HEK293T (cell line): ENCODE data around the gene STAC2.

Experiments used
- CTCF ChIA-PET: fragments of 350-600 bp; formaldehyde crosslinking; extraction: SDS; loops from one replicate; lab custom pipeline; 2021; ENCODE audit warnings: antibody characterized with exemption, inconsistent platforms; lab: Yijun Ruan, JAX
- POLR2A ChIA-PET: fragments of 350-600 bp; formaldehyde crosslinking; extraction: SDS; loops from one replicate; lab custom pipeline; 2020; ENCODE audit warnings: antibody characterized with exemption, inconsistent platforms; lab: Yijun Ruan, JAX
- DNase-seq: peaks from one replicate; pipeline ENCODE4 v3.0.0; 2012; ENCODE audit warnings: mixed read lengths; ENCODE audit errors: extremely low spot score
- ARNT ChIP-seq: fragments of 450-650 bp; IDR thresholded peaks from 2 replicates; pipeline ENCODE4 v1.6.1; 2017; ENCODE audit warnings: mild to moderate bottlenecking
- BHLHE40 ChIP-seq: fragments of 450-650 bp; IDR thresholded peaks from 2 replicates; pipeline ENCODE4 v1.6.1; 2016; ENCODE audit warnings: mild to moderate bottlenecking, moderate library complexity, borderline replicate concordance
- CTBP1 ChIP-seq: fragments of 450-650 bp; IDR thresholded peaks from 2 replicates; pipeline ENCODE4 v1.6.1; 2016; ENCODE audit warnings: borderline replicate concordance
- ELF4 ChIP-seq: fragments of 450-650 bp; IDR thresholded peaks from 2 replicates; pipeline ENCODE4 v1.6.1; 2017; ENCODE audit warnings: antibody characterized with exemption
- FOXA1 ChIP-seq: fragments of 450-650 bp; IDR thresholded peaks from 2 replicates; pipeline ENCODE4 v1.6.1; 2016; ENCODE audit warnings: mild to moderate bottlenecking
- FOXK2 ChIP-seq: fragments of 450-650 bp; IDR thresholded peaks from 2 replicates; pipeline ENCODE4 v1.6.1; 2016; ENCODE audit warnings: mild to moderate bottlenecking
- FOXM1 ChIP-seq: fragments of 450-650 bp; IDR thresholded peaks from 2 replicates; pipeline ENCODE4 v1.6.1; 2017; ENCODE audit warnings: mild to moderate bottlenecking, borderline replicate concordance
- HDGF ChIP-seq: fragments of 450-650 bp; IDR thresholded peaks from 2 replicates; pipeline ENCODE4 v1.6.1; 2017; ENCODE audit warnings: antibody characterized with exemption, borderline replicate concordance
- L3MBTL2 ChIP-seq: fragments of 450-650 bp; conservative IDR thresholded peaks from 2 replicates; pipeline ENCODE4 v1.6.1; 2016; ENCODE audit warnings: mild to moderate bottlenecking
- LEF1 ChIP-seq: fragments of 450-650 bp; IDR thresholded peaks from 2 replicates; pipeline ENCODE4 v1.6.1; 2017; ENCODE audit warnings: mild to moderate bottlenecking, borderline replicate concordance
- NFRKB ChIP-seq: fragments of 450-650 bp; IDR thresholded peaks from 2 replicates; pipeline ENCODE4 v1.6.1; 2016; ENCODE audit warnings: mild to moderate bottlenecking, moderate library complexity
- SP1 ChIP-seq: fragments of 450-650 bp; IDR thresholded peaks from 2 replicates; pipeline ENCODE4 v1.6.1; 2017
- SUZ12 ChIP-seq: fragments of 450-650 bp; IDR thresholded peaks from 2 replicates; pipeline ENCODE4 v1.6.1; 2016; ENCODE audit warnings: mild to moderate bottlenecking
- TARDBP ChIP-seq: fragments of 450-650 bp; IDR thresholded peaks from 2 replicates; pipeline ENCODE4 v1.6.1; 2016
- ZNF384 ChIP-seq: fragments of 450-650 bp; IDR thresholded peaks from 2 replicates; pipeline ENCODE4 v1.6.1; 2016
- TF ChIP-seq, protein P1 (sequence below): fragments of 450-650 bp; IDR thresholded peaks from 2 replicates; pipeline ENCODE4 v1.6.1; 2016

The STAC2 gene

DNA sequence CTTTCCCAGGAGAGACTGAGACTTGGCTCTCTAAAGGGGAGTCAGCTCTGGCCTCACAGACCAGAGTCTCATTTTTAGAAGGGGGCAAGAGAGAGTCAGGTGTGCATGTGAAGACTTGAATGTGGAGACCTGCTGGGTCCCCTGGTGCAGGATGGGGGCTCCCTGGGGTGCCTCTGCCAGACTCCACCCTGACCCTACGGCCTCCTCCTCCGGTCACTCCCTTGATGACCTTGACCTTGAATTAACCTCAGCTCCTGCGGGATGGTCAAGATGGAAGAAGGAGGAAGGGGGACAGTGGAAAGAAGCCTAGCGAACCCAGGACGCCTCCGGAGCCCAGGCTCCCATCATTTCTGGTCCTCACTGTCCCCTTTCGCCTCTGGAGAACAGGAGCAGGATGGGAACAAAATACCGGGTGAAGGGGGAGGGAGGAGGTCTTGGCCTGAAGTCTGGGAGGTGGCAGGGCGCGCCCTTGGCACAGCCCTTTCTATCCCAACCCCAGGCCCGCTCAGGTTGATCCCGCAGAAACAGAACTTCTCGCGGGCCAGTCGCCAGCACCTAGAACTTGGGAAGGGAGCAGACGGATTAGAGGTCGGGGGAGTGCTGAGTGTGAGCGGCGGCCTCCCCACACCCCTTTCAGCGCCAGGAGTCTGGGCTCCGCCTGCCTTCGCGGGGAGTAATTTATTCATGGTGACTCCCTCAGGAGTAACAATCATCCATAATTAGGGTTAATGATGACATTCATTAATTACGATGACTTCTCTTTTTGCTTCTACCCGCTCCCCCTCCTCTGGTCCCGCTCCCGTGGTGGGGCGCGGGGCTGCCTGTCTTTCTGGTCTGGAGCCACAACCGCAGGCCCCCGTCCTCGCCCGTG, 1.6 kb downstream of the STAC2 start:
- TF ChIP-seq LEF1 (no peak), TARDBP (no peak)
- no peak for DNase-seq
- CTCF ChIA-PET: interaction anchor here (0.9 to 1.8 kb wide), 3 partner anchors 8 to 16 kb away, joined by 3 to 14 read pairs (median 3); no protein-coding TSS in a partner anchor
- POLR2A ChIA-PET: interaction anchor here (1.2 to 1.7 kb wide), 3 partner anchors 15 to 24 kb away, joined by 4 to 18 read pairs (median 8); partner anchors contain the start of gene RPL19

DNA sequence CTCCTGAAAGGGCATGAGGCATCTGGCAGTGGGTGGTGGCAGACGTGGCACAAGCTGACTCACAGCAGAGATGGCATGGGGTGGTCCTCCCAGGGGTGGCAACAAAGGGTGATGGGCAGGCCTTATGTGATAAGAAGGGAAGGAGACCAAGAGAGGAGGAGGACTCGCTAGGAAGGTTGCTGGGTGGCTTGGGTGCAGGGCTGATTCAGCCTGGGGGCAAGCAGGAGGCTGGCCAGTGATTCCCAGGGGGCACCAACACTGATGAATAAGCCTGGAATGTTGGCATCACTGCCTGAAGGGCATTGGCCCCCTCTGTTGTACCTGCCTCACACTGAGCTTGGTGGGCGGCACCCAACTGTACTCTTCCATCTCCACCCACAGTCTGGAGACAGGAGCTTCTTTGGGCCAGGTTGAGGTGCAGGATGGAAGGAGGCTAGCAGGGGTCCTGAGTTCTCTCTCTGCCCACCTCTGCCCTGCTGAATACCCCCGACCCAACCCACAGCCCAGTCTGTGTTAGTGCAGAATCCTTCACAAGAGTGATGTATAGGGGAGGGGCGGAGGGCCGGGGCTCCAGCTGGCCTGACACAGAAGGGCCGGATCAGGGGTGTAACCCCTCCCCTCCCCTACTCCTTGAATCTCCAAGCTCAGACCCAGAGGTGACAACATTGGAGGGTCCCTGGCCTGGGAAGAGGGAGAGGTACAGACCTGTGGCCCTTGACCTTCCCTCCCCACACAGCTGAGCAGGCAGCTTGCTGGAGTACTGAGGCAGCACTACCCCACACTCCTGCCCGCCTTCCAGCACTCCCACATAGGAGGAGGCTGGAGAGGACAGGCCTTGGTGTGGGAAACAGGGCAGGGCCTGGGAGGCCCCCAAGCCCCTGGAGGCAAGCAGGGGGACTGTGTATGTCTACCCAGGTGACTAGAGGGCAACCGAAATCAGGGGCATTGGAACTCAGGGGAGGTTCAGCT, 2.6 kb downstream of the STAC2 start:
- TF ChIP-seq SP1 (no peak), TARDBP (no peak), FOXK2 (no peak), FOXM1 (no peak), ARNT (no peak), LEF1 (no peak), HDGF (no peak), CTBP1 (no peak)
- CTCF ChIA-PET: interaction anchor here (0.9 to 1.8 kb wide), 4 partner anchors 9 to 22 kb away, joined by 3 to 14 read pairs (median 4); no protein-coding TSS in a partner anchor
- DNase-seq: no peak
- POLR2A ChIA-PET: interaction anchor here (0.5 to 1.7 kb wide), 4 partner anchors 14 to 238 kb away, joined by 3 to 18 read pairs (median 6); partner anchors contain the start of genes CDK12 and RPL19

DNA sequence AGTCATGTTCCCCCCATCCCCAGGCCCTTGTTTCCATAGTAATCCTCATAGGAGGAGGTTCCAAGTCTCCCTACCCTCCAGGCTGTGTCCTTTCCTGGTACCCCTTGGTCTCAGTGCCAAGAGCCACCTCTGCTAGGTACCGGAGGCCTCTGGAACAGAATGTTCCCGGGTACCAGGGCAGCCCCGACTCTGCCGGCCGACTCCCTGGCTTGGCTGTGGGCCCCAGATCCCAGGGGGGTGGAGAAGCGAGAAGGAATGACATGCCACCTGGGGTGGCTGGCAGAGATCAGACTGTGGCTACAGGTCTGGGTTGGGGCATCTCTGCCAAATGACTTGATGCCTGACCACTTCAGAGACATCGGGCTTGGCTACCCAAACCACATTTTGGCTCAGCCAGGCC, 3.6 kb downstream of the STAC2 start:
- no peak for DNase-seq
- ChIA-PET CTCF (interaction anchor here (1.1 kb wide), 1 partner anchor 13 kb away, joined by 3 read pairs; no protein-coding TSS in a partner anchor), POLR2A (interaction anchor here (0.9 to 1.3 kb wide), 2 partner anchors 19 to 23 kb away, joined by 4 to 5 read pairs; partner anchors contain the start of gene RPL19)
- no peak for TF ChIP-seq ARNT
- TF ChIP-seq TARDBP: no peak
- no peak for TF ChIP-seq FOXK2
- no peak for TF ChIP-seq SUZ12
- no peak for TF ChIP-seq NFRKB
- TF ChIP-seq SP1: no peak
- TF ChIP-seq ELF4: no peak
- TF ChIP-seq HDGF: no peak
- TF ChIP-seq BHLHE40: no peak

DNA sequence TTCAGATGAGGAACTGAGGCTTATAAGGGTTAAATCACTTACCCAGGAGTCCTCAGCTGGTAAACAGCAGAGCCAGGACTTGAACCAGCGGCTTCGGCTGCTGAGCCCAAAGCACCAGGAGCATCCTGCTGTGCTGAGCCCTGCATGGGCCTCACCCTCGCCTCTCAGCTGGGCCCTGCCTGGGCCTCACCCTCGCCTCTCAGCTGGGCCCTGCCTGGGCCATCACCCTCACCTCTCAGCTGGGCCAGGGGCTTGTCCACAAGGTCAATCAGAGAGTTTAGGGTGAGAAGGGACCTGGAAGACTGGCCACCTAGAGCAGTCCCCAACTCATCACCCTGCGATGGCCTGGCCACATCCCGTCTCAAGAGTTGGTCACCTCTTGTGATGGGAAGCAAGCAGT, 4.2 kb downstream of the STAC2 start:
- POLR2A ChIA-PET: interaction anchor here (0.9 to 1.3 kb wide), 2 partner anchors 18 to 22 kb away, joined by 4 to 5 read pairs; partner anchors contain the start of gene RPL19
- CTCF ChIA-PET: interaction anchor here (0.7 to 1.1 kb wide), 2 partner anchors 14 to 27 kb away, joined by 3 read pairs; no protein-coding TSS in a partner anchor
- TF ChIP-seq, protein P1, sequence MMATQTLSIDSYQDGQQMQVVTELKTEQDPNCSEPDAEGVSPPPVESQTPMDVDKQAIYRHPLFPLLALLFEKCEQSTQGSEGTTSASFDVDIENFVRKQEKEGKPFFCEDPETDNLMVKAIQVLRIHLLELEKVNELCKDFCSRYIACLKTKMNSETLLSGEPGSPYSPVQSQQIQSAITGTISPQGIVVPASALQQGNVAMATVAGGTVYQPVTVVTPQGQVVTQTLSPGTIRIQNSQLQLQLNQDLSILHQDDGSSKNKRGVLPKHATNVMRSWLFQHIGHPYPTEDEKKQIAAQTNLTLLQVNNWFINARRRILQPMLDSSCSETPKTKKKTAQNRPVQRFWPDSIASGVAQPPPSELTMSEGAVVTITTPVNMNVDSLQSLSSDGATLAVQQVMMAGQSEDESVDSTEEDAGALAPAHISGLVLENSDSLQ: no peak
- TF ChIP-seq FOXM1 (no peak), TARDBP (no peak), FOXK2 (no peak), ARNT (no peak), ZNF384 (no peak)
- DNase-seq: no peak

DNA sequence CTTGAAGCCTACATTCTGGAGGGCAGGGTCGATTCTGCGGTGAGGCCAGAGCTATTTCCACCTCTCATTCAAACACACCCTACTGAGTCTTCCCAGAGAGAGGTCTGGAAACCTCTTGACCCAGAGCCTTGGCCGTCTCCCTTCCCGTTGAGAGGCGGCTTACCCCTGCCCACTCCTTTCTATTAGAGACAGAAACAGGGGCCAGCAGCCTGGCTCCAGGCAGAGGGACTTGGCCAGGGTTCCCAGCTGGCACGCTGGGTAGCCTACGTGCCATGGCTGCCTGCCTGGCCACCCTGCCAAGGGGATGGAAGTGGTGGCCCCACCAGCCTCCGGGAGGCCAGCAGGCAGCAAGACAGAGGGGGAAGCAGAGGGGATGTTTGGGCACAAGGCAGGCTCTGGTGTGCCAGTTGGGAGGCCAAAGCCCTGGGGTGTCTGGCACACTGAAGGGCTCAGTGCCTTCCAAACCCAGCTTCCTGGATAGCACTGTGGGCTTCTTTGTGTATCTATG, 6.0 kb downstream of the STAC2 start:
- TF ChIP-seq ARNT (no peak), BHLHE40 (no peak), TARDBP (no peak), SP1 (no peak), SUZ12 (no peak), NFRKB (no peak), FOXM1 (no peak), HDGF (no peak), FOXK2 (no peak), LEF1 (no peak), ZNF384 (no peak), ELF4 (no peak)
- TF ChIP-seq, protein P1: no peak
- DNase-seq: no peak
- ChIA-PET CTCF (interaction anchor here (1.7 to 2.8 kb wide), 2 partner anchors 17 to 24 kb away, joined by 5 to 14 read pairs; no protein-coding TSS in a partner anchor), POLR2A (interaction anchor here (1.0 kb wide), 1 partner anchor 20 kb away, joined by 3 read pairs; the partner anchor contains the start of gene RPL19)

DNA sequence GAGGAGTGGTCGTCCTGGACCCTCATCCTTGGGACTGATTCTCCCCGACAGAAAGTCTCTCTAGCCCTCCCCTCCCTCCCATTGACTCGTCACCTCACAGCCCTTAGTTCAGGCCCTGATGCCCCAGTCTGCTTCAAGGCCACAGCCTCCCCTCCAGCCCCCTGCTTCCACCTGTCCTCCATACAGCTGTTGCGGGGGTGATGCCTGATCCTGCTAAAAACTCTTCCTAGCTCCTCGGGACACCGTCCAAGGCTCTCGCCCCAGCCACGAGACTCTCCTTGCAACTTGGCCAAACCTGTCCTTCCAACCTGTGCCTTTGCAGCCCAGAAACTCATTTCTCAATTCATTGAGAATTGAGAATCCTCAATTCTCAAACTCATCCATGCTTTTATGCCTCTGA, 6.8 kb downstream of the STAC2 start:
- ChIA-PET POLR2A (interaction anchor here (0.7 to 2.1 kb wide), 2 partner anchors 13 to 19 kb away, joined by 3 to 12 read pairs; partner anchors contain the start of gene RPL19), CTCF (interaction anchor here (0.7 to 2.8 kb wide), 4 partner anchors 10 to 25 kb away, joined by 3 to 14 read pairs (median 4); no protein-coding TSS in a partner anchor)
- no peak for DNase-seq
- TF ChIP-seq FOXM1: no peak
- no peak for TF ChIP-seq ARNT
- TF ChIP-seq ZNF384: no peak
- TF ChIP-seq LEF1: no peak
- no peak for TF ChIP-seq SP1
- no peak for TF ChIP-seq NFRKB
- no peak for TF ChIP-seq FOXA1
- TF ChIP-seq FOXK2: no peak
- no peak for TF ChIP-seq CTBP1
- TF ChIP-seq L3MBTL2: no peak
